Stimulated activated CD8-positive, alpha-beta memory T cell treated with anti-CD3 and anti-CD28 coated beads, Interleukin-15, amount 100 ng/mL, for 24 hours (primary cell): ENCODE results near the gene TAPBPL.

Experiments used
- DNase-seq: peaks from one replicate; pipeline ENCODE4 v3.0.0-alpha.2; 2020; ENCODE audit warnings: low read depth

TAPBPL gene

GRCh38 chr12:6435961-6436715, 15.7 kb upstream of the TAPBPL start:
- DNase-seq = no peak

- DNase-seq = no peak
These were observed 14.3 kb upstream of the TAPBPL start for GRCh38 chr12:6437586-6437985.

GRCh38 chr12:6438345-6438744, 13.5 kb upstream of the TAPBPL start:
- no peak for DNase-seq

GRCh38 chr12:6440391-6440790, 11.5 kb upstream of the TAPBPL start:
- no peak for DNase-seq

DNA sequence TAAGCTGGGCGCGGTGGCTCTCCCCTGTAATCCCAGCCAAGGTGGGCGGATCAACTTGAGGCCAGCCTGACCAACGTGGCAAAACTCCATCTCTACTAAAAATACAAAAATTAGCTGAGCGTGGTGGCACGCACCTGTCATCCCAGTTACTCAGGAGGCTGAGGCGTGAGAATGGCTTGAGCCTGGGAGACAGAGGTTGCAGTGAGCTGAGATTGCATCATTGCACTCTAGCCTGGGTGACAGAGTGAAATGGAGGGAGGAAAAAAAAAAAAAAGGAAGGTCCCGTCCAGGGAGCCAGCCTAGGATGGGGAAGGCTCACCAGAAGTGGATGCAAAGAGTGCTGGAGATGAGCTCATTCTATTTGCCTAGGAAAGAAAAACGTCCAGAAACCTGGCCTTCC, 9.0 kb upstream of the TAPBPL start:
- DNase-seq = no peak

- DNase-seq = no peak
These were observed 8.4 kb upstream of the TAPBPL start for GRCh38 chr12:6443361-6443983.

DNA sequence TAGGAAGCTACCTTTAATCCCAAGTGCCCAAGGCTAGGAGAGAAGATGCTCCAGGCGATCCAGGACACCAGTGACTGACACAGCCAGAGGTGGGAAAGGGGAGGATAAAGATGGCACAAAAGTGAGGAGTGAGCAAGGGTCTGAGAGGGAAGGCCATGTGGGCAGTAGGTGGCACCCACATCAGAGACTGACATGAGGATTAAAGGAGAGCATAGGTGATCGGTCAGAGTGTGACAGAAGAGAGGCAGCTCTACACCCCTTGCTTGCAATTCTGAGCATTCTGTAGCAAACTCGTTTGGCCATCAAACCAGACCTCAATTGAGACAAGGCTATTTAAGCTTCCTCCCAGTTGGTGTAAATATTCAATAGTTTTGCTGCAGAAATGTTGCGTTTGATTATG, 7.8 kb upstream of the TAPBPL start:
- DNase-seq = no peak

DNA sequence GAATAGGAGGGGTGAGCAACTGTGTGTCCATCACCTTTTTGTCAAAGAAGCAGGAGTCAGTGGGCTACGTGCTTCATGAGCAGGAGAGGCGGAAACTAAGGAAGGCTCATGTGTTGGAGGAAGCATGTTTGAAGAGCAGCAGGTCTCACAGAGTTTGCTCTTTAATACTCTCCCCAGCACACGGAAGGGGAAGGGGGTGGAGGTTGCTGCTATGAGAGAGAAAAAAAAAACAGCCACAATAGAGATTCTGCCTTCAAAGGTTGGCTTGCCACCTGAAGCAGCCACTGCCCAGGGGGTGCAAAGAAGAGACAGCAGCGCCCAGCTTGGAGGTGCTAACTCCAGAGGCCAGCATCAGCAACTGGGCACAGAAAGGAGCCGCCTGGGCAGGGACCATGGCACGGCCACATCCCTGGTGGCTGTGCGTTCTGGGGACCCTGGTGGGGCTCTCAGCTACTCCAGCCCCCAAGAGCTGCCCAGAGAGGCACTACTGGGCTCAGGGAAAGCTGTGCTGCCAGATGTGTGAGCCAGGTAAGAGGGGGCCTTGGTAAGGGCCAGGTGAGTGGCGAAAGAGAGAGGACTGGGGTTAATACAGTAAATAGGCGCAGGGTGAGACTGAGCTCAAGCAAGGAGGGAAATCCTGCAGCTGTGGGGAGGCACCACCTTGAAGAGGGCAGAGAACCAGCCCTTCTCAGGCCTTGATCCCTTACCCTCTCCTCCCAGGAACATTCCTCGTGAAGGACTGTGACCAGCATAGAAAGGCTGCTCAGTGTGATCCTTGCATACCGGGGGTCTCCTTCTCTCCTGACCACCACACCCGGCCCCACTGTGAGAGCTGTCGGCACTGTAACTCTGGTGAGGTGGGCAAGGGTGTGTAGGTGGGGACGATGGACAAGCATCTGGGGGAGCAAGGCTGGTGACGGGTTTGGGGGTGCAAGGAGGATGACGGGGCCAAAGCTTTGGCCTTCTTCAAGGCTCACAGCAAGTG, 6.8 kb upstream of the TAPBPL start, which contains the start of gene CD27:
Gene CD27, plus strand, starts transcription at position 252 of the 985 bp plus-strand sequence. Its CDS starts 141 bp downstream, at position 393.
- no peak for DNase-seq

- no peak for DNase-seq
These were observed 1.6 kb upstream of the TAPBPL start for GRCh38 chr12:6450091-6450868.

- no peak for DNase-seq
These were observed 934 bp upstream of the TAPBPL start for GRCh38 chr12:6450869-6451347.

- DNase-seq = no peak
These were observed 552 bp downstream of the TAPBPL start for GRCh38 chr12:6452245-6452943.

DNA sequence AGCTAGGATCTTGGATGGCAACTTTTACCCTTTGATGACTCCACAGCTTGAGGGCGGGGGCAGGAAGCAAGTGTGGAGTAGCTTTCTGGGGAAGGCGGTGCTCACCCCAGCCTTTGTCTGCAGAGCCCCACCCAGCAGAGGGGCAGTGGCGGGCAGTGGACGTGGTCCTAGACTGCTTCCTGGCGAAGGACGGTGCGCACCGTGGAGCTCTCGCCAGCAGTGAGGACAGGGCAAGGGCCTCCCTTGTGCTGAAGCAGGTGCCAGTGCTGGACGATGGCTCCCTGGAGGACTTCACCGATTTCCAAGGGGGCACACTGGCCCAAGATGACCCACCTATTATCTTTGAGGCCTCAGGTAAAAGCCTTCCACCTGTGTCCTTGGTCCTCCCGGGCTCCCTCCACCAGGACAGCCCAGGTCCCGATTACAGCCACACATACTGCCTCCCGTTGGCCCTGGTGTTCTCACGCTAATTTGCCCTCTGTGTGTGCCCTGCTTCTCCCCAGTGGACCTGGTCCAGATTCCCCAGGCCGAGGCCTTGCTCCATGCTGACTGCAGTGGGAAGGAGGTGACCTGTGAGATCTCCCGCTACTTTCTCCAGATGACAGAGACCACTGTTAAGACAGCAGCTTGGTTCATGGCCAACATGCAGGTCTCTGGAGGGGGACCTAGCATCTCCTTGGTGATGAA, 1.2 kb downstream of the TAPBPL start:
- DNase-seq = no peak

DNA sequence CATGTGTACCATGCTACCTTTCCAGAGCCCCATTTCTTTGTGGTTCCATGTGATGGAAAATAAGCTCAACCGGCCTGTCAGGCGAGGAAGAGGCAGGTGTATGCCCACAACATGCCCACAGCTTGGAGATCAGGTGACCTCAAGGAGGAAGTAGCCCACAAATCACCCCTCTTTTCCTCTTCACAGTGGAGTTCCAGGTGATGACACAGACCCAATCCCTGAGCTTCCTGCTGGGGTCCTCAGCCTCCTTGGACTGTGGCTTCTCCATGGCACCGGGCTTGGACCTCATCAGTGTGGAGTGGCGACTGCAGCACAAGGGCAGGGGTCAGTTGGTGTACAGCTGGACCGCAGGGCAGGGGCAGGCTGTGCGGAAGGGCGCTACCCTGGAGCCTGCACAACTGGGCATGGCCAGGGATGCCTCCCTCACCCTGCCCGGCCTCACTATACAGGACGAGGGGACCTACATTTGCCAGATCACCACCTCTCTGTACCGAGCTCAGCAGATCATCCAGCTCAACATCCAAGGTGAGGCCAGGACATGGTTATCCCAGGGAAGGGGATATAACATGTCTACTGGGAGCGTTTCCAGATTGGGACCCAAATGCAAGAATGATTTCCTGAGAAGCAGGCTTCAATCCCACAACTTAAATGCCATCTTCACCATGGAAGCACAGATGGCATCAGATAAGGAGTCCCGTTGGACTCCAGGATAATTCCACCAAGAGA, 5.5 kb downstream of the TAPBPL start:
- no peak for DNase-seq

DNA sequence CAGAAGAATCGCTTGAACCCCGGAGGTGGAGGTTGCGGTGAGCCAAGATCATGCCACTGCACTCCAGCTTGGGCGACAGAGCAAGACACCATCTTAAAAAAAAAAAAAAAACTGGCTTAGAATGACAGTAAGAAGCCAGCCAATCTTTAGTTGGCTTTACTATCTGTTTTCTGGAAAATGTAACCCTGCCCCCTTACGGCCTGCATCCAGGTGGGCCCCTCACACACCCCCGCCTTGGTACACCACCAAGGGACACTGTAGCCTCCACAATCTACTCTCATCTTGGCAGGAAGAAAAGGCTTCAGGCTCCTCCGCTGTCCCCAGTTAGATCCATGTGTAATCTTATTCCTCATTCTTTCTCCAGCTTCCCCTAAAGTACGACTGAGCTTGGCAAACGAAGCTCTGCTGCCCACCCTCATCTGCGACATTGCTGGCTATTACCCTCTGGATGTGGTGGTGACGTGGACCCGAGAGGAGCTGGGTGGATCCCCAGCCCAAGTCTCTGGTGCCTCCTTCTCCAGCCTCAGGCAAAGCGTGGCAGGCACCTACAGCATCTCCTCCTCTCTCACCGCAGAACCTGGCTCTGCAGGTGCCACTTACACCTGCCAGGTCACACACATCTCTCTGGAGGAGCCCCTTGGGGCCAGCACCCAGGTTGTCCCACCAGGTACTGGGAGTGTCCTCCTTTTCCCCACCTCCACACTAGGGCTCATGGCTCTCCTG, 6.6 kb downstream of the TAPBPL start:
- no peak for DNase-seq

- DNase-seq = no peak
These were observed 7.1 kb downstream of the TAPBPL start for GRCh38 chr12:6459004-6459337.

DNA sequence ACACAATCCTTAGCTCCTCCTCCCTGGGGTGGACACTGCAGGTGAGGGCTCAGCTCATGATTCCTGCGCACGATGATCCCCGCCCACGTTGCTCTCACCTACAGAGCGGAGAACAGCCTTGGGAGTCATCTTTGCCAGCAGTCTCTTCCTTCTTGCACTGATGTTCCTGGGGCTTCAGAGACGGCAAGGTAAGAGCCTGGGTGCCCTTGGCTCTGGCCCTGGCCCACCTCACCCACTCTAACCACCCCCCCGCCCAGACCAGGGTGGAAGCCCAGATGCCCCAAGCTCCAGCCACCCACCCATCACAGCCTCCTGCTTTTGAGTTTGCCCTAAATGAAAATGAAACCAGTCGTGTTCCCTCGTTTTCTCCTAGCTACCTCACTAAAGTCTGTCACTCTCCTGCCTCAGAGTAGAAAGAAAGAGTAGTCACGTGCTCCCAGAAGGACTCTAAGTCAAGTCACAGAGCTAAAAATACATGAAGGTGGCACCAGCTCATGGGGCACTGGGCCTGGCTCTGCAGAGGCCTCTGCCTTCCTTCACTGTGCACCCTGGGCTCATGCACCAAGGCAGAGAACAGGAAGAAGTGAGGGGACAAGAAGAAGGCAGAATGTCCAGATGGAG, 9.0 kb downstream of the TAPBPL start:
- DNase-seq = no peak

GRCh38 chr12:6461401-6462233, 9.8 kb downstream of the TAPBPL start:
- DNase-seq = no peak
